DOHH2 (cell line): Measurements from ENCODE around the gene CNOT4.
A peak's percentile ranks its signal among the peaks of the same experiment; 100 is the strongest.

Experiments
- H3F3A ChIP-seq: fragments of 200-600 bp; sonication (generic), shearing (Covaris generic); 2 replicates; pipeline ENCODE4 v1.6.0; 2016; ENCODE audit warnings: antibody characterized with exemption, mild to moderate bottlenecking; ENCODE audit not compliant: control insufficient read depth, insufficient read depth
- H3K27ac ChIP-seq: fragments of 200-600 bp; sonication (generic); 2 replicates; pipeline ENCODE4 v1.5.1; 2014; ENCODE audit warnings: low read depth, mild to moderate bottlenecking, low read length, moderate library complexity
- H3K27me3 ChIP-seq: fragments of 200-600 bp; sonication (generic); 2 replicates; pipeline ENCODE4 v1.6.1; 2014; ENCODE audit warnings: mild to moderate bottlenecking, low read length, mixed read lengths; ENCODE audit not compliant: control insufficient read depth
- H3K36me3 ChIP-seq: fragments of 200-600 bp; sonication (generic); 2 replicates; pipeline ENCODE4 v1.6.1; 2014; ENCODE audit warnings: mild to moderate bottlenecking, low read length, moderate library complexity, mixed read lengths; ENCODE audit not compliant: control insufficient read depth
- H3K4me1 ChIP-seq: fragments of 200-600 bp; sonication (generic); 2 replicates; pipeline ENCODE4 v1.6.1; 2014; ENCODE audit warnings: mild to moderate bottlenecking, low read length, mixed read lengths; ENCODE audit not compliant: control insufficient read depth
- H3K4me2 ChIP-seq: fragments of 200-600 bp; sonication (generic); 2 replicates; pipeline ENCODE4 v1.6.0; 2014; ENCODE audit warnings: mild to moderate bottlenecking, low read length, moderate library complexity
- H3K4me3 ChIP-seq: fragments of 200-600 bp; sonication (generic); 2 replicates; pipeline ENCODE4 v1.5.1; 2014; ENCODE audit warnings: mild to moderate bottlenecking, low read length, mixed read lengths
- H3K79me2 ChIP-seq: fragments of 200-600 bp; sonication (generic); 2 replicates; pipeline ENCODE4 v1.6.1; 2014; ENCODE audit warnings: mild to moderate bottlenecking, low read length, mixed read lengths; ENCODE audit not compliant: control insufficient read depth
- H3K9me2 ChIP-seq: fragments of 200-600 bp; sonication (generic); replicated peaks from 2 replicates; pipeline ENCODE4 v1.6.1; 2014; ENCODE audit warnings: mild to moderate bottlenecking, low read length, mixed read lengths; ENCODE audit not compliant: control insufficient read depth
- H3K9me3 ChIP-seq: fragments of 200-600 bp; sonication (generic); 2 replicates; pipeline ENCODE4 v1.6.1; 2014; ENCODE audit warnings: antibody characterized with exemption, low read length, mixed read lengths; ENCODE audit not compliant: control insufficient read depth, insufficient read depth
- H4K20me1 ChIP-seq: fragments of 200-600 bp; sonication (generic); 2 replicates; pipeline ENCODE4 v1.6.0; 2014; ENCODE audit warnings: low read depth, mild to moderate bottlenecking, antibody characterized with exemption, low read length, moderate library complexity; ENCODE audit not compliant: control insufficient read depth, insufficient read depth
- CTCF ChIP-seq: fragments of 200-600 bp; sonication (generic); IDR thresholded peaks from one replicate; pipeline ENCODE4 v1.5.1; 2014; ENCODE audit warnings: antibody characterized with exemption, mild to moderate bottlenecking, low read depth, low read length; ENCODE audit not compliant: poor library complexity, severe bottlenecking
- EZH2phosphoT487 ChIP-seq: fragments of 200-600 bp; sonication (generic); IDR thresholded peaks from 2 replicates; pipeline ENCODE4 v1.6.1; 2017; ENCODE audit warnings: borderline replicate concordance, mild to moderate bottlenecking, antibody characterized with exemption, low read length, moderate library complexity, mixed read lengths

The CNOT4 gene

GRCh38 chr7:135514856-135515255, 5.0 kb upstream of the CNOT4 start:
- Histone ChIP-seq H3K4me2 (no peak overlapping the region), H3K27me3 (no peaks in the 10 kb centered on the region), H3K9me3 (no peaks in the 10 kb centered on the region), H3K9me2 (no peaks in the 10 kb centered on the region), H3K27ac (no peak overlapping the region), H3F3A (peaks cover 5% of the 10 kb centered on the region), H3K79me2 (peaks cover under 1% of the 10 kb centered on the region), H3K36me3 (no peaks in the 10 kb centered on the region), H3K4me3 (no peak overlapping the region), H4K20me1 (no peaks in the 10 kb centered on the region), H3K4me1 (peaks cover 10% of the 10 kb centered on the region)
- no peak for TF ChIP-seq CTCF
- TF ChIP-seq EZH2phosphoT487, result no peak

GRCh38 chr7:135512135-135512887, 2.4 kb upstream of the CNOT4 start:
- peaks cover 26% of the 10 kb centered on the region for H3K79me2 ChIP-seq
- no peaks in the 10 kb centered on the region for H3K27me3 ChIP-seq
- peaks cover 5% of the 10 kb centered on the region for H3F3A ChIP-seq
- H3K9me2 ChIP-seq, result no peaks in the 10 kb centered on the region
- no peak overlapping the region for H3K27ac ChIP-seq
- H4K20me1 ChIP-seq, result peaks cover 18% of the 10 kb centered on the region
- TF ChIP-seq CTCF (peak; percentile 63), EZH2phosphoT487 (no peak)
- no peaks in the 10 kb centered on the region for H3K9me3 ChIP-seq
- H3K36me3 ChIP-seq, result peaks cover 14% of the 10 kb centered on the region
- no peak overlapping the region for H3K4me2 ChIP-seq
- no peak overlapping the region for H3K4me3 ChIP-seq
- H3K4me1 ChIP-seq, result peaks cover 26% of the 10 kb centered on the region

- Histone ChIP-seq H3K4me2 (peak overlapping the region; percentile 82), H3K27ac (peak overlapping the region; percentile 38), H3K4me3 (peak overlapping the region; percentile 98), H3K79me2 (peaks cover 42% of the 10 kb centered on the region), H3F3A (peaks cover 5% of the 10 kb centered on the region), H3K9me2 (no peaks in the 10 kb centered on the region), H3K36me3 (peaks cover 14% of the 10 kb centered on the region), H4K20me1 (peaks cover 23% of the 10 kb centered on the region), H3K4me1 (peaks cover 31% of the 10 kb centered on the region), H3K27me3 (no peaks in the 10 kb centered on the region), H3K9me3 (no peaks in the 10 kb centered on the region)
- TF ChIP-seq EZH2phosphoT487 (no peak), CTCF (peak; percentile 50)
These were observed 786 bp upstream of the CNOT4 start for GRCh38 chr7:135510592-135511183.
